A549 (cell line): ENCODE results near the gene LYST. TPM values are rescaled to one million over a fixed set of nuclear protein-coding genes. Genes with fewer than 3 reads are reported as not detected.

ENCODE experiments used
- ATAC-seq, 2 experiments: fragments of 200-7000 bp in 1 of 2; fragments of >200 bp in 1 of 2; cut with Nextera tagmentation in 1 of 2; cut with Tn5 transposase in 1 of 2; 3 replicates each; pipeline versions ENCODE4 v1.8.0 to v1.9.1; 2018 to 2020; ENCODE audit warnings: mild to moderate bottlenecking in 1 of 2, moderate library complexity in 1 of 2
- CTCF ChIA-PET: fragments of 300-600 bp; sonication (Branson Sonifier 250); formaldehyde crosslinking; extraction: SDS; loops from one replicate; lab custom pipeline; 2021; ENCODE audit warnings: antibody characterized with exemption, inconsistent platforms; lab: Yijun Ruan, JAX
- POLR2A ChIA-PET: fragments of 350-600 bp; formaldehyde crosslinking; extraction: SDS; loops from one replicate; lab custom pipeline; 2021; ENCODE audit warnings: antibody characterized with exemption, inconsistent platforms; lab: Yijun Ruan, JAX
- DNase-seq, 2 experiments: peaks; one replicate each; pipeline versions ENCODE4 v3.0.0 to v3.0.0-alpha.2; 2011 to 2016; ENCODE audit warnings: low read depth in 1 of 2, low spot score in 1 of 2
- FAIRE-seq: peaks from 2 replicates; lab custom pipeline; 2011; peaks lifted over from hg19 to GRCh38; lab: Jason Lieb, UNC
- H3K27ac ChIP-seq, 2 experiments: fragments of >200 bp; sonication (Bioruptor Twin); formaldehyde crosslinking; 3 replicates each; pipeline ENCODE4 v1.5.1; 2016 to 2017
- H3K4me1 ChIP-seq: fragments of >200 bp; sonication (Bioruptor Twin); formaldehyde crosslinking; 3 replicates; pipeline ENCODE4 v1.6.1; 2016
- H3K4me2 ChIP-seq: fragments of >200 bp; sonication (Bioruptor Twin); formaldehyde crosslinking; 3 replicates; pipeline ENCODE4 v1.6.1; 2016
- H3K4me3 ChIP-seq: fragments of >200 bp; sonication (Bioruptor Twin); formaldehyde crosslinking; 3 replicates; pipeline ENCODE4 v1.5.1; 2016
- H3K9me3 ChIP-seq: fragments of >200 bp; sonication (Bioruptor Twin); formaldehyde crosslinking; 3 replicates; pipeline ENCODE4 v1.6.1; 2016
- BHLHE40 ChIP-seq: IDR thresholded peaks from 2 replicates; pipeline ENCODE4 v1.6.1; 2012; ENCODE audit warnings: low read depth, low read length, inconsistent platforms
- CBX8 ChIP-seq: fragments of 200-600 bp; sonication (generic); IDR thresholded peaks from 2 replicates; pipeline ENCODE4 v1.6.1; 2016
- CEBPB ChIP-seq, 2 experiments: fragments of >200 bp in 1 of 2; sonication (Bioruptor Twin) in 1 of 2; formaldehyde crosslinking in 1 of 2; IDR thresholded peaks; 2 replicates each; pipeline ENCODE4 v1.6.1; 2012 to 2016
- CHD2 ChIP-seq: fragments of 150-350 bp; IDR thresholded peaks from 2 replicates; pipeline ENCODE4 v1.6.1; 2014; ENCODE audit warnings: low read length; ENCODE audit not compliant: partially characterized antibody
- EHF ChIP-seq: fragments of 250-450 bp; sonication (Bioruptor Pico); IDR thresholded peaks from 2 replicates; pipeline ENCODE4 v1.5.0; 2020; ENCODE audit warnings: mild to moderate bottlenecking
- FOSL2 ChIP-seq, 2 experiments: fragments of 450-650 bp in 1 of 2; fragments of >200 bp in 1 of 2; sonication (Bioruptor Twin) in 1 of 2; formaldehyde crosslinking; IDR thresholded peaks; 2 replicates each; pipeline versions ENCODE4 v1.5.0 to v1.6.1; 2016 to 2020; ENCODE audit warnings: mild to moderate bottlenecking in 1 of 2, moderate library complexity in 1 of 2
- FOXS1 ChIP-seq: fragments of 250-450 bp; sonication (Bioruptor Pico); IDR thresholded peaks from 2 replicates; pipeline ENCODE4 v1.5.0; 2020; ENCODE audit warnings: mild to moderate bottlenecking, moderate library complexity
- HOXB5 ChIP-seq: fragments of 250-450 bp; sonication (Bioruptor Pico); IDR thresholded peaks from 2 replicates; pipeline ENCODE4 v1.5.0; 2020; ENCODE audit warnings: mild to moderate bottlenecking, moderate library complexity
- JUNB ChIP-seq: fragments of >200 bp; sonication (Bioruptor Twin); formaldehyde crosslinking; IDR thresholded peaks from 2 replicates; pipeline ENCODE4 v1.6.1; 2016
- KDM1A ChIP-seq: fragments of 200-600 bp; sonication (generic); IDR thresholded peaks from 2 replicates; pipeline ENCODE4 v1.6.1; 2016; ENCODE audit warnings: low read depth, mild to moderate bottlenecking
- MYC ChIP-seq: IDR thresholded peaks from 2 replicates; pipeline ENCODE4 v1.6.1; 2012; ENCODE audit warnings: mild to moderate bottlenecking, inconsistent platforms, low read length, improper control_type of control experiment, borderline replicate concordance
- POLR2A ChIP-seq: IDR thresholded peaks from 2 replicates; pipeline ENCODE4 v1.6.1; 2012; ENCODE audit warnings: mild to moderate bottlenecking, low read length
- ZSCAN20 ChIP-seq: fragments of 250-450 bp; sonication (Bioruptor Pico); IDR thresholded peaks from 2 replicates; pipeline ENCODE4 v1.8.0; 2022; ENCODE audit warnings: mild to moderate bottlenecking, moderate library complexity
- WGBS: methylation state at CpG from one replicate; pipeline ENCODE4 v1.1.6; 2017; ENCODE audit errors: missing lambda C conversion rate; 5-methylcytosine and 5-hydroxymethylcytosine counted together
- polyA plus RNA-seq, 4 experiments: library from polyadenylated mRNA; depleted of rRNA in 3 of 4; stranded (reverse); fragments of >200 nt; fragmentation: RNase III in 1 of 4; extraction: RNeasy Plus Mini Kit Qiagen cat#74134 plus additional on column Dnase treatment in 1 of 4; gene quantifications; 2 replicates in 3 of 4; 3 replicates in 1 of 4; pipeline ENCODE4 v1.2.3, GENCODE V29; 2011 to 2017
- TF ChIP-seq, protein P1 (sequence below): fragments of 450-650 bp; IDR thresholded peaks from 2 replicates; pipeline ENCODE4 v1.6.1; 2014; ENCODE audit warnings: antibody characterized with exemption
- TF ChIP-seq, protein P2 (sequence below): fragments of 250-450 bp; sonication (Bioruptor Pico); IDR thresholded peaks from 2 replicates; pipeline ENCODE4 v1.5.0; 2021; ENCODE audit warnings: mild to moderate bottlenecking, moderate library complexity, borderline replicate concordance
- TF ChIP-seq, protein P3 (sequence below): fragments of 200-600 bp; sonication (generic); IDR thresholded peaks from 2 replicates; pipeline ENCODE4 v1.6.1; 2016; ENCODE audit warnings: antibody characterized with exemption, mild to moderate bottlenecking, moderate library complexity
- TF ChIP-seq, protein P4 (sequence below): IDR thresholded peaks from 2 replicates; pipeline ENCODE4 v1.6.1; 2012
- TF ChIP-seq, protein P5 (sequence below): fragments of >200 bp; sonication (Bioruptor Twin); formaldehyde crosslinking; IDR thresholded peaks from 3 replicates; pipeline ENCODE4 v1.6.1; 2016
- TF ChIP-seq, protein P6 (sequence below): fragments of >200 bp; sonication (Bioruptor Twin); formaldehyde crosslinking; IDR thresholded peaks from 3 replicates; pipeline ENCODE4 v1.5.1; 2016

The LYST gene
- polyA plus RNA-seq, 2 of the 4 experiments (the other 2 are of a cell fraction): 2.5 to 9.4 TPM

DNA sequence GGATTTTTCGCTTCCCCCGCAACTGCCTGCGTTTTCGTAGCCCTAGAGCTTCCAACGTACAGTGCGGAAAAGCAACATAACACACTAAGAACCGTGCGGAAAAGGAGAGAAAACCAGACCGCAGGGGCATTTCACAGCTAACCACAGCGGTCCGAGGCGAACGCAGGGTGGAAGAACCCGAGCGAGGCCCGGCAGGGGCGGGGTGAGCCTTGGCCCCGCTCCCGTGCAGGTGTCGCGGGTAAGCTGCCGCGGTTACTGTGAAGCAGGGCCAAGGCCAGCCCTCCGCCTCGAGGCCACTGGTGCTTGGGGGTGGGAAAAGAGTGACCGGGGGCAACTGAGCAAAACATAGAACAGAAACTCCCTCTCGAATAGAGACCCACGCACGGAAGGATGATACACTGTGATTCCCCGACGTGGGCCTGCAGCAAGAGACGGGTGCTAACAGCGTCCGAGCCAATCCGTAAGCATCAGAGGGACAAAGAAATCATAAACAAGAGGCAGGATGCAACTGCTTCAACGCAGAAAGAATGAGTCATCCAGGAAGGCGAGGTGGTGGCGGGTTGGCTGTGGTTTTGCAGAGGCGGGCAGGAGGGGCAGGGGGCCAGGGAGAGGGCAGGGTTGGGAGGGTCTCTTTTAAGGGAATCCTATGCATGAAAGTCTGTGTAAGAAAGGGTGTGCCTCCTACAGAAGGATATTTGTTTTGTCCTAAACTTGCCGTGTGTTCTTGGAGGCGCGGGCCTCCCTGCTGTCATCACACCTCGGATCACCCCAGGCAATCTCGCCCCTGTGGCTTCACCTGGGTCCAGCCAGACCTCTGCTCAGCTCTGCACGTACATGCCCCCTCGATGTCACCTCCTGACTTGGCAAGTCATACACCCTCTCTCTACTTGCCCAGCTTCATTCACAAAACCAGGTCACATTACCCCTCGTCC, 224.4 kb downstream of the LYST start:
- FAIRE-seq (no peak), DNase-seq (no peak), ATAC-seq (no peak)
- no peak overlapping the region for H3K4me2 ChIP-seq
- 79% methylated on average over 47 of the region's 47 CpGs for WGBS
- POLR2A ChIA-PET: no interaction called here
- H3K9me3 ChIP-seq: no peaks in the 10 kb centered on the region
- no peak for TF ChIP-seq HOXB5 (CRISPR knock-in tag)
- TF ChIP-seq, protein P1, sequence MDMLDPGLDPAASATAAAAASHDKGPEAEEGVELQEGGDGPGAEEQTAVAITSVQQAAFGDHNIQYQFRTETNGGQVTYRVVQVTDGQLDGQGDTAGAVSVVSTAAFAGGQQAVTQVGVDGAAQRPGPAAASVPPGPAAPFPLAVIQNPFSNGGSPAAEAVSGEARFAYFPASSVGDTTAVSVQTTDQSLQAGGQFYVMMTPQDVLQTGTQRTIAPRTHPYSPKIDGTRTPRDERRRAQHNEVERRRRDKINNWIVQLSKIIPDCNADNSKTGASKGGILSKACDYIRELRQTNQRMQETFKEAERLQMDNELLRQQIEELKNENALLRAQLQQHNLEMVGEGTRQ: no peak
- TF ChIP-seq BHLHE40: no peak
- TF ChIP-seq, protein P2, sequence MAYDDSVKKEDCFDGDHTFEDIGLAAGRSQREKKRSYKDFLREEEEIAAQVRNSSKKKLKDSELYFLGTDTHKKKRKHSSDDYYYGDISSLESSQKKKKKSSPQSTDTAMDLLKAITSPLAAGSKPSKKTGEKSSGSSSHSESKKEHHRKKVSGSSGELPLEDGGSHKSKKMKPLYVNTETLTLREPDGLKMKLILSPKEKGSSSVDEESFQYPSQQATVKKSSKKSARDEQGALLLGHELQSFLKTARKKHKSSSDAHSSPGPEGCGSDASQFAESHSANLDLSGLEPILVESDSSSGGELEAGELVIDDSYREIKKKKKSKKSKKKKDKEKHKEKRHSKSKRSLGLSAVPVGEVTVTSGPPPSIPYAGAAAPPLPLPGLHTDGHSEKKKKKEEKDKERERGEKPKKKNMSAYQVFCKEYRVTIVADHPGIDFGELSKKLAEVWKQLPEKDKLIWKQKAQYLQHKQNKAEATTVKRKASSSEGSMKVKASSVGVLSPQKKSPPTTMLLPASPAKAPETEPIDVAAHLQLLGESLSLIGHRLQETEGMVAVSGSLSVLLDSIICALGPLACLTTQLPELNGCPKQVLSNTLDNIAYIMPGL (CRISPR knock-in tag): no peak
- TF ChIP-seq, protein P3, sequence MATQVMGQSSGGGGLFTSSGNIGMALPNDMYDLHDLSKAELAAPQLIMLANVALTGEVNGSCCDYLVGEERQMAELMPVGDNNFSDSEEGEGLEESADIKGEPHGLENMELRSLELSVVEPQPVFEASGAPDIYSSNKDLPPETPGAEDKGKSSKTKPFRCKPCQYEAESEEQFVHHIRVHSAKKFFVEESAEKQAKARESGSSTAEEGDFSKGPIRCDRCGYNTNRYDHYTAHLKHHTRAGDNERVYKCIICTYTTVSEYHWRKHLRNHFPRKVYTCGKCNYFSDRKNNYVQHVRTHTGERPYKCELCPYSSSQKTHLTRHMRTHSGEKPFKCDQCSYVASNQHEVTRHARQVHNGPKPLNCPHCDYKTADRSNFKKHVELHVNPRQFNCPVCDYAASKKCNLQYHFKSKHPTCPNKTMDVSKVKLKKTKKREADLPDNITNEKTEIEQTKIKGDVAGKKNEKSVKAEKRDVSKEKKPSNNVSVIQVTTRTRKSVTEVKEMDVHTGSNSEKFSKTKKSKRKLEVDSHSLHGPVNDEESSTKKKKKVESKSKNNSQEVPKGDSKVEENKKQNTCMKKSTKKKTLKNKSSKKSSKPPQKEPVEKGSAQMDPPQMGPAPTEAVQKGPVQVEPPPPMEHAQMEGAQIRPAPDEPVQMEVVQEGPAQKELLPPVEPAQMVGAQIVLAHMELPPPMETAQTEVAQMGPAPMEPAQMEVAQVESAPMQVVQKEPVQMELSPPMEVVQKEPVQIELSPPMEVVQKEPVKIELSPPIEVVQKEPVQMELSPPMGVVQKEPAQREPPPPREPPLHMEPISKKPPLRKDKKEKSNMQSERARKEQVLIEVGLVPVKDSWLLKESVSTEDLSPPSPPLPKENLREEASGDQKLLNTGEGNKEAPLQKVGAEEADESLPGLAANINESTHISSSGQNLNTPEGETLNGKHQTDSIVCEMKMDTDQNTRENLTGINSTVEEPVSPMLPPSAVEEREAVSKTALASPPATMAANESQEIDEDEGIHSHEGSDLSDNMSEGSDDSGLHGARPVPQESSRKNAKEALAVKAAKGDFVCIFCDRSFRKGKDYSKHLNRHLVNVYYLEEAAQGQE: no peak
- TF ChIP-seq CEBPB (IDR thresholded peaks at IDR 0.05): no peak
- TF ChIP-seq JUNB: no peak
- TF ChIP-seq, protein P4, sequence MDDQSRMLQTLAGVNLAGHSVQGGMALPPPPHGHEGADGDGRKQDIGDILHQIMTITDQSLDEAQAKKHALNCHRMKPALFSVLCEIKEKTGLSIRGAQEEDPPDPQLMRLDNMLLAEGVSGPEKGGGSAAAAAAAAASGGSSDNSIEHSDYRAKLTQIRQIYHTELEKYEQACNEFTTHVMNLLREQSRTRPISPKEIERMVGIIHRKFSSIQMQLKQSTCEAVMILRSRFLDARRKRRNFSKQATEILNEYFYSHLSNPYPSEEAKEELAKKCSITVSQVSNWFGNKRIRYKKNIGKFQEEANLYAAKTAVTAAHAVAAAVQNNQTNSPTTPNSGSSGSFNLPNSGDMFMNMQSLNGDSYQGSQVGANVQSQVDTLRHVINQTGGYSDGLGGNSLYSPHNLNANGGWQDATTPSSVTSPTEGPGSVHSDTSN: no peak
- TF ChIP-seq, protein P5, sequence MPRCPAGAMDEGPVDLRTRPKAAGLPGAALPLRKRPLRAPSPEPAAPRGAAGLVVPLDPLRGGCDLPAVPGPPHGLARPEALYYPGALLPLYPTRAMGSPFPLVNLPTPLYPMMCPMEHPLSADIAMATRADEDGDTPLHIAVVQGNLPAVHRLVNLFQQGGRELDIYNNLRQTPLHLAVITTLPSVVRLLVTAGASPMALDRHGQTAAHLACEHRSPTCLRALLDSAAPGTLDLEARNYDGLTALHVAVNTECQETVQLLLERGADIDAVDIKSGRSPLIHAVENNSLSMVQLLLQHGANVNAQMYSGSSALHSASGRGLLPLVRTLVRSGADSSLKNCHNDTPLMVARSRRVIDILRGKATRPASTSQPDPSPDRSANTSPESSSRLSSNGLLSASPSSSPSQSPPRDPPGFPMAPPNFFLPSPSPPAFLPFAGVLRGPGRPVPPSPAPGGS: no peak
- TF ChIP-seq ZSCAN20 (CRISPR knock-in tag): no peak
- no peak for TF ChIP-seq KDM1A
- TF ChIP-seq EHF (CRISPR knock-in tag): no peak
- no peak for TF ChIP-seq MYC
- TF ChIP-seq FOSL2 (IDR thresholded peaks at IDR 0.05): no peak
- TF ChIP-seq FOSL2 (CRISPR knock-in tag; IDR thresholded peaks at IDR 0.05): no peak
- no peak for TF ChIP-seq FOXS1 (CRISPR knock-in tag)
- TF ChIP-seq POLR2A: no peak
- TF ChIP-seq, protein P6, sequence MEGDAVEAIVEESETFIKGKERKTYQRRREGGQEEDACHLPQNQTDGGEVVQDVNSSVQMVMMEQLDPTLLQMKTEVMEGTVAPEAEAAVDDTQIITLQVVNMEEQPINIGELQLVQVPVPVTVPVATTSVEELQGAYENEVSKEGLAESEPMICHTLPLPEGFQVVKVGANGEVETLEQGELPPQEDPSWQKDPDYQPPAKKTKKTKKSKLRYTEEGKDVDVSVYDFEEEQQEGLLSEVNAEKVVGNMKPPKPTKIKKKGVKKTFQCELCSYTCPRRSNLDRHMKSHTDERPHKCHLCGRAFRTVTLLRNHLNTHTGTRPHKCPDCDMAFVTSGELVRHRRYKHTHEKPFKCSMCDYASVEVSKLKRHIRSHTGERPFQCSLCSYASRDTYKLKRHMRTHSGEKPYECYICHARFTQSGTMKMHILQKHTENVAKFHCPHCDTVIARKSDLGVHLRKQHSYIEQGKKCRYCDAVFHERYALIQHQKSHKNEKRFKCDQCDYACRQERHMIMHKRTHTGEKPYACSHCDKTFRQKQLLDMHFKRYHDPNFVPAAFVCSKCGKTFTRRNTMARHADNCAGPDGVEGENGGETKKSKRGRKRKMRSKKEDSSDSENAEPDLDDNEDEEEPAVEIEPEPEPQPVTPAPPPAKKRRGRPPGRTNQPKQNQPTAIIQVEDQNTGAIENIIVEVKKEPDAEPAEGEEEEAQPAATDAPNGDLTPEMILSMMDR: no peak
- no peak for TF ChIP-seq CBX8
- no peak for TF ChIP-seq CHD2
- H3K4me1 ChIP-seq: no peaks in the 10 kb centered on the region
- H3K4me3 ChIP-seq: no peak overlapping the region
- no peak overlapping the region; a peak in 1 of 6 replicates for H3K27ac ChIP-seq
- CTCF ChIA-PET: interaction anchor here (0.6 to 0.8 kb wide), 2 partner anchors 24 to 128 kb away, joined by 3 read pairs; no protein-coding TSS in a partner anchor
